Ishikawa (cell line): ENCODE data around the gene IFT43.

Source experiments
- CEBPB ChIP-seq: IDR thresholded peaks from 2 replicates; pipeline ENCODE4 v1.6.1; 2012
- CREB1 ChIP-seq: IDR thresholded peaks from 2 replicates; pipeline ENCODE4 v1.6.1; 2012; ENCODE audit warnings: low read depth
- EGR1 ChIP-seq: IDR thresholded peaks from 2 replicates; pipeline ENCODE4 v1.6.1; 2012
- EP300 ChIP-seq: IDR thresholded peaks from 2 replicates; pipeline ENCODE4 v1.6.1; 2012; ENCODE audit warnings: borderline replicate concordance
- FOXM1 ChIP-seq: IDR thresholded peaks from 2 replicates; pipeline ENCODE4 v1.6.1; 2012; ENCODE audit warnings: low read depth, borderline replicate concordance
- NFIC ChIP-seq: IDR thresholded peaks from 2 replicates; pipeline ENCODE4 v1.6.1; 2012
- RAD21 ChIP-seq: IDR thresholded peaks from 2 replicates; pipeline ENCODE4 v1.6.1; 2012; ENCODE audit warnings: low read depth
- TAF1 ChIP-seq: IDR thresholded peaks from 2 replicates; pipeline ENCODE4 v1.6.1; 2012; ENCODE audit warnings: low read depth, mild to moderate bottlenecking
- TCF12 ChIP-seq: IDR thresholded peaks from 2 replicates; pipeline ENCODE4 v1.6.1; 2012; ENCODE audit warnings: low read depth
- TEAD4 ChIP-seq: IDR thresholded peaks from 2 replicates; pipeline ENCODE4 v1.6.1; 2012
- YY1 ChIP-seq: IDR thresholded peaks from 2 replicates; pipeline ENCODE4 v1.6.1; 2012; ENCODE audit warnings: low read depth
- ZBTB7A ChIP-seq: IDR thresholded peaks from 2 replicates; pipeline ENCODE4 v1.6.1; 2012; ENCODE audit warnings: low read depth
- TF ChIP-seq, protein P1 (sequence below): IDR thresholded peaks from 2 replicates; pipeline ENCODE4 v1.6.1; 2012
- TF ChIP-seq, protein P2 (sequence below): IDR thresholded peaks from 2 replicates; pipeline ENCODE4 v1.6.1; 2012
- TF ChIP-seq, protein P3 (sequence below): IDR thresholded peaks from 2 replicates; pipeline ENCODE4 v1.6.1; 2012; ENCODE audit warnings: low read depth, mild to moderate bottlenecking

Gene IFT43

DNA sequence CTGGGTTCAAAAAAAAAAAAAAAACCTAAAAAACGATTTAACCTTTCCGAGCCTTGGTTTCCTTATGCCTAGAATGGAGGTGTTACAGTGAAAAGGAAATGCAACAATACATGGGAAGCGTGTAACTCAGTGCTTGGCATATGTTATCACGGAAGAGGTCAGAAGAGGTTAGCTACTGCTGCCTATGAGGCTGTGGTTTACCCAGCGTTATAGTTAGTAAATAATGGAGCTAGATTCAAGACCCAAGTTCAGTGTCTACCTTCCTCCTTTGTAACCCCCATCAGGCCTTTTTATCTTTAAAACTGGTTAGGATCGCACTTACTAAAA lies 839 bp downstream of the IFT43 start:
- TF ChIP-seq, protein P1, sequence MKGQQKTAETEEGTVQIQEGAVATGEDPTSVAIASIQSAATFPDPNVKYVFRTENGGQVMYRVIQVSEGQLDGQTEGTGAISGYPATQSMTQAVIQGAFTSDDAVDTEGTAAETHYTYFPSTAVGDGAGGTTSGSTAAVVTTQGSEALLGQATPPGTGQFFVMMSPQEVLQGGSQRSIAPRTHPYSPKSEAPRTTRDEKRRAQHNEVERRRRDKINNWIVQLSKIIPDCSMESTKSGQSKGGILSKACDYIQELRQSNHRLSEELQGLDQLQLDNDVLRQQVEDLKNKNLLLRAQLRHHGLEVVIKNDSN, result no peak
- TF ChIP-seq FOXM1, result no peak
- no peak for TF ChIP-seq TAF1
- no peak for TF ChIP-seq RAD21
- TF ChIP-seq ZBTB7A, result no peak
- no peak for TF ChIP-seq NFIC
- TF ChIP-seq YY1, result no peak

DNA sequence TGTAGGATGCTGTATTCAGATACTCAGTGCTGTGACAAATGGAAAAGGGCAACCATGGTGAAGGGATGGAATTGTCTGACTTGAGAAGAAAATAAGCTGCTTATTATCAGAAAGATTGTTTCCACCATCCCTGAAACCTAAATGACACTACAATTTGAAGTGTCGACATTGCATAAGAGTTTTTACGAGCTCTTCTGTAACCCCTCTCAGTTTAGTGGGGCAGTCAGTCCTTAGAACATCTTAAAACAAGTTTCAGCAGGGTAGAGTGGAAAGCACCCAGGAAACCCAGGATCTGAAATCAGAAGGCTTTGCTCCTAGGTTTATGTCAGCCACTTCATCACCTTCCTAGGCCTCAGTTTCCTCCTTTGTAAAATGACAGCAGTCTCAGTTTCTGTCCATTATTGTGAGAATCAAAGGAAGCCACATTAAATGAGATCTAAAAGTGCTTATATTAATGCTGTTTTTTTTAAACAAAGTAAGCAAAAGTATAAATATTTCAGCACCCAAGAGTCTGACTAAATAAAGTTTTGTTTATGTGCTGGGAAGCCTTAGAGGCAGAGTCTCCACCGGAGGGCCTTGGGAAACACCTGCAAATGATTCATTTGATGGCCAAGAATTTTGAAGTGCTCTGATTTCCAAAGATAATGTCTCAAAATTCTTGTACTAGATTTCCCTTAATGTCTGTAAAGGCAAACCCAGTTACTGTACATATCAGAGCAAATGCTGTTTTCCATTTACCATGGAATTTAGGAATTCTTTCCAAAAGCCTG lies 1.8 kb downstream of the IFT43 start:
- TF ChIP-seq ZBTB7A, result no peak
- TF ChIP-seq, protein P2, sequence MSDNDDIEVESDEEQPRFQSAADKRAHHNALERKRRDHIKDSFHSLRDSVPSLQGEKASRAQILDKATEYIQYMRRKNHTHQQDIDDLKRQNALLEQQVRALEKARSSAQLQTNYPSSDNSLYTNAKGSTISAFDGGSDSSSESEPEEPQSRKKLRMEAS, result no peak
- no peak for TF ChIP-seq NFIC
- TF ChIP-seq, protein P3, sequence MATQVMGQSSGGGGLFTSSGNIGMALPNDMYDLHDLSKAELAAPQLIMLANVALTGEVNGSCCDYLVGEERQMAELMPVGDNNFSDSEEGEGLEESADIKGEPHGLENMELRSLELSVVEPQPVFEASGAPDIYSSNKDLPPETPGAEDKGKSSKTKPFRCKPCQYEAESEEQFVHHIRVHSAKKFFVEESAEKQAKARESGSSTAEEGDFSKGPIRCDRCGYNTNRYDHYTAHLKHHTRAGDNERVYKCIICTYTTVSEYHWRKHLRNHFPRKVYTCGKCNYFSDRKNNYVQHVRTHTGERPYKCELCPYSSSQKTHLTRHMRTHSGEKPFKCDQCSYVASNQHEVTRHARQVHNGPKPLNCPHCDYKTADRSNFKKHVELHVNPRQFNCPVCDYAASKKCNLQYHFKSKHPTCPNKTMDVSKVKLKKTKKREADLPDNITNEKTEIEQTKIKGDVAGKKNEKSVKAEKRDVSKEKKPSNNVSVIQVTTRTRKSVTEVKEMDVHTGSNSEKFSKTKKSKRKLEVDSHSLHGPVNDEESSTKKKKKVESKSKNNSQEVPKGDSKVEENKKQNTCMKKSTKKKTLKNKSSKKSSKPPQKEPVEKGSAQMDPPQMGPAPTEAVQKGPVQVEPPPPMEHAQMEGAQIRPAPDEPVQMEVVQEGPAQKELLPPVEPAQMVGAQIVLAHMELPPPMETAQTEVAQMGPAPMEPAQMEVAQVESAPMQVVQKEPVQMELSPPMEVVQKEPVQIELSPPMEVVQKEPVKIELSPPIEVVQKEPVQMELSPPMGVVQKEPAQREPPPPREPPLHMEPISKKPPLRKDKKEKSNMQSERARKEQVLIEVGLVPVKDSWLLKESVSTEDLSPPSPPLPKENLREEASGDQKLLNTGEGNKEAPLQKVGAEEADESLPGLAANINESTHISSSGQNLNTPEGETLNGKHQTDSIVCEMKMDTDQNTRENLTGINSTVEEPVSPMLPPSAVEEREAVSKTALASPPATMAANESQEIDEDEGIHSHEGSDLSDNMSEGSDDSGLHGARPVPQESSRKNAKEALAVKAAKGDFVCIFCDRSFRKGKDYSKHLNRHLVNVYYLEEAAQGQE, result no peak
- no peak for TF ChIP-seq YY1
- no peak for TF ChIP-seq TEAD4
- no peak for TF ChIP-seq CREB1
- no peak for TF ChIP-seq TCF12
- TF ChIP-seq, protein P1, result no peak
- TF ChIP-seq RAD21, result no peak
- TF ChIP-seq CEBPB, result no peak
- no peak for TF ChIP-seq EP300
- no peak for TF ChIP-seq TAF1
- TF ChIP-seq FOXM1, result no peak
- TF ChIP-seq EGR1, result no peak

DNA sequence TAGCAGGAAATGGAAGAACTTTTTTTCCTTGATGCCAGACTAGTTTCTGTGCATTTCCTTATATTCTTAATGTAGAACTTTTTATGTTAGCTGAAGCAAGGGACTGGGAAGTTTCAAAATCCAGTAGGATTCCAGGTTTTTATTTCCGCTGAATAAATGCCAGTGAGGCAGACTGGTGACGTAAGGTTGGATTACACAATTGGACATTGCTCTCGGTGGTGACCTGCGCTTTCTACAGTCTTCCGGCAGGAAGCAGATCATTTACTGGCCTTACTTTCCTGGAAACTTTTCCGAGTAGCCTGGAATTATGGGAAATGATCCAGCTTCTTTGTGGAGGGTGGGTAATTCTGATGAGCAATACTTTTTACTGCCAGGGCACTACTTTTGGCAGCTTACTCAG lies 3.6 kb downstream of the IFT43 start:
- TF ChIP-seq RAD21 (no peak), TCF12 (no peak), TAF1 (no peak), CREB1 (no peak), NFIC (no peak), TEAD4 (no peak), EGR1 (no peak), YY1 (no peak), EP300 (no peak), ZBTB7A (no peak), FOXM1 (no peak), CEBPB (no peak)
- TF ChIP-seq, protein P2, result no peak
- TF ChIP-seq, protein P1, result no peak
- TF ChIP-seq, protein P3, result no peak

DNA sequence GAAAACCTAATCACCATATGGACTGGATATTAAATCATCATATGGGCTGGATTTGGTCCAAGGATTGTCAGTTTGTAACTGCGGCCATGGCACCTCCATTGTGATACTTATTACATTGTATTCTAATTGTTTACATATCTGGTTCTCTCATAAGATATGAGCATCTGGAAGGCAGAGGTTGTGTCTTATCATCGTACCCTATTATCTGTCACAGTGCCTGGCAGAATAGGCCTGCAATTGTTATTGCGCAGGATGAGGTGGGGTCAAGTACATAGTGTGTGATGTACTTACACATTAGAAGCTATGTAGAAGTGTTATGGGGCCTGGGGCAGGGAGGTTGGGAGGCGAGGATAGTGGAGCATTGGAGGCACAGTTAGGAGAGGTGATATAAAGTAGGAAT lies 4.7 kb downstream of the IFT43 start:
- TF ChIP-seq FOXM1, result no peak
- TF ChIP-seq TEAD4, result no peak
- TF ChIP-seq TCF12, result no peak
- TF ChIP-seq CREB1, result no peak
- TF ChIP-seq TAF1, result no peak
- TF ChIP-seq, protein P1, result no peak
- TF ChIP-seq RAD21, result no peak
- TF ChIP-seq CEBPB, result no peak
- TF ChIP-seq EGR1, result no peak
- TF ChIP-seq, protein P3, result no peak
- TF ChIP-seq, protein P2, result no peak
- TF ChIP-seq EP300, result no peak
- no peak for TF ChIP-seq YY1
- no peak for TF ChIP-seq NFIC
- no peak for TF ChIP-seq ZBTB7A
